SHP77 (cell line): ENCODE results near the gene PNPLA4.

ENCODE experiments used
- DNase-seq, 2 experiments: peaks; one replicate each; lab custom pipeline; 2025; lab: John Stamatoyannopoulos, UW

PNPLA4 gene

DNA sequence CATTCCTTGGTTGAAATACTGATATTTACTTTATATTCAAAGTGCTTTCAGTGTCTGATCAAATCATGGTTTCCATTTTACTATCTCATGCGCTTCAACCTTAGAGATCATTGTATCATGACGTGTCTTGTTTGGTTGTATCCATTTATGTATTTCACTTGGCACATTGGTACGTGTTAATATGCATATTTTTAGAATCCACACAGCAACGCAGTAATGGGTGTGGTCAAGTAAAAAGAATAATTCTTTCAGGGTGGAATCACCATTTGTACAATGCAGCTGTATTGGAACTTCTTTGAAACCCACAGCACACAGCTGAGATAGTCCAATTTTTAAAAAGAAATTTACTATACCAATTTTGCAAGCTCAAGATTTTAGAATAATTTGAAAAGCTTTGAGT lies 55.2 kb downstream of the PNPLA4 start:
- no peak for DNase-seq

DNA sequence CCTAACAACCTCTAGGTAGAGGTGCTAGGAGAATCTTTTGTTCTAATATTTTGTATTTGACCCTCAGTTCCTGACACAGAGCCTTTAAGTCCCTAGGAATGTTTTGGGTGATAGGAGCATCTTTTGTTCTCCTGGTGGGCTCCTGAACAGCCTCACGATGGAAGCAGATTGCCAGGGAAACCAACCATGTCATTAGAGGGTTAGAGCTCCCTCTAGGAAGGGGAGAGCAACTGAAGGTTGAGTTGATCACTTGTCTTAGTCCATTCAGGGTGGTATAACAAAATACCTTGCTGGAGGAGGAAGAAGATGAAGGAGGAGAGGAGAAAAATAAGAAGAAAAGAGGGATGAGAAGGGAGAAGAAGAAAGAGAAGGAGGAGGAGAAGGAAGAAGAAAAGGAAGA lies 75.0 kb downstream of the PNPLA4 start:
- DNase-seq, result no peak
